ENCODE measurements around the gene RNASET2. TPM values are rescaled to one million over a fixed set of nuclear protein-coding genes. Genes with fewer than 3 reads are reported as not detected.
A peak's percentile ranks its signal among the peaks of the same experiment; 100 is the strongest.

RNASET2 gene
- total RNA-seq, 1 donor from 2014 or later, result 13.4 TPM

- Histone ChIP-seq H3K9me3 (replicated peaks) (no peaks in the 10 kb centered on the region), H3K36me3 (no peaks in the 10 kb centered on the region), H3K4me3 (peak overlapping the region; percentile 97), H3K27ac (replicated peaks) (peak overlapping the region; percentile 82), H3K4me1 (peaks cover 38% of the 10 kb centered on the region), H3K27me3 (ENCODE audit: low read depth) (no peaks in the 10 kb centered on the region)
- intact Hi-C loops (cut with micrococcal nuclease), result no loop called here
- peak; percentile 26 for DNase-seq
- no peak for TF ChIP-seq CTCF (IDR thresholded peaks at IDR 0.05; ENCODE audit: borderline replicate concordance)
Observed at GRCh38 chr6:166998256-166999144, 42.1 kb upstream of the RNASET2 start.

- Histone ChIP-seq H3K4me1 (peaks cover 38% of the 10 kb centered on the region), H3K9me3 (replicated peaks) (no peaks in the 10 kb centered on the region), H3K27me3 (ENCODE audit: low read depth) (no peaks in the 10 kb centered on the region), H3K4me3 (peak overlapping the region; percentile 97), H3K27ac (replicated peaks) (no peak overlapping the region), H3K36me3 (no peaks in the 10 kb centered on the region)
- peak; percentile 47 for DNase-seq
- intact Hi-C loops (cut with micrococcal nuclease), result no loop called here
- TF ChIP-seq CTCF (IDR thresholded peaks at IDR 0.05; ENCODE audit: borderline replicate concordance), result peak; percentile 57
Observed at GRCh38 chr6:166997768-166998255, 41.5 kb upstream of the RNASET2 start.

- H3K4me3 ChIP-seq, result peak overlapping the region; percentile 97
- intact Hi-C loops (cut with micrococcal nuclease), result no loop called here
- no peaks in the 10 kb centered on the region for H3K36me3 ChIP-seq
- DNase-seq, result no peak
- no peak for TF ChIP-seq CTCF (IDR thresholded peaks at IDR 0.05; ENCODE audit: borderline replicate concordance)
- H3K4me1 ChIP-seq, result peaks cover 38% of the 10 kb centered on the region
- no peaks in the 10 kb centered on the region for H3K27me3 ChIP-seq (ENCODE audit: low read depth)
- no peak overlapping the region for H3K27ac ChIP-seq (replicated peaks)
- H3K9me3 ChIP-seq (replicated peaks), result no peaks in the 10 kb centered on the region
Observed at GRCh38 chr6:166997348-166997747, 41.0 kb upstream of the RNASET2 start.

GRCh38 chr6:166996406-166996805, 40.1 kb upstream of the RNASET2 start:
- H3K4me1 ChIP-seq, result peaks cover 37% of the 10 kb centered on the region
- no peak for TF ChIP-seq CTCF (IDR thresholded peaks at IDR 0.05; ENCODE audit: borderline replicate concordance)
- H3K9me3 ChIP-seq (replicated peaks), result no peaks in the 10 kb centered on the region
- H3K36me3 ChIP-seq, result no peaks in the 10 kb centered on the region
- no peaks in the 10 kb centered on the region for H3K27me3 ChIP-seq (ENCODE audit: low read depth)
- no peak overlapping the region for H3K4me3 ChIP-seq
- intact Hi-C loops (cut with micrococcal nuclease), result no loop called here
- no peak for DNase-seq
- no peak overlapping the region for H3K27ac ChIP-seq (replicated peaks)

GRCh38 chr6:166989427-166990032, 33.2 kb upstream of the RNASET2 start:
- peak; percentile 60 for TF ChIP-seq CTCF (IDR thresholded peaks at IDR 0.05; ENCODE audit: borderline replicate concordance)
- Histone ChIP-seq H3K4me3 (no peak overlapping the region), H3K9me3 (replicated peaks) (no peaks in the 10 kb centered on the region), H3K4me1 (no peaks in the 10 kb centered on the region), H3K27ac (replicated peaks) (no peak overlapping the region), H3K27me3 (ENCODE audit: low read depth) (no peaks in the 10 kb centered on the region), H3K36me3 (no peaks in the 10 kb centered on the region)
- intact Hi-C loops (cut with micrococcal nuclease), result loop anchor here (10.0 kb wide), 1 partner anchor 205 kb away; no protein-coding TSS in a partner anchor
- DNase-seq, result no peak
